PFSK-1 (cell line): ENCODE measurements around the gene TSEN34.

Experiments used
- POLR2AphosphoS5 ChIP-seq: IDR thresholded peaks from 2 replicates; pipeline ENCODE4 v1.6.1; 2012; ENCODE audit warnings: low read depth, mild to moderate bottlenecking, control low read depth, low read length, moderate library complexity
- SIN3A ChIP-seq: IDR thresholded peaks from 2 replicates; pipeline ENCODE4 v1.6.1; 2012; ENCODE audit warnings: mild to moderate bottlenecking, low read length, moderate library complexity, borderline replicate concordance; ENCODE audit not compliant: insufficient read depth
- TF ChIP-seq, protein P1 (sequence below), 2 experiments: IDR thresholded peaks; 2 replicates each; pipeline versions ENCODE4 v1.6.1 to v1.8.0; 2011 to 2012; ENCODE audit warnings: low read depth in 2 of 2, low read length in 2 of 2, control low read depth in 1 of 2, inconsistent platforms in 1 of 2, mild to moderate bottlenecking in 1 of 2, moderate library complexity in 1 of 2; ENCODE audit not compliant: insufficient read depth in 1 of 2

- TF ChIP-seq, protein P1, sequence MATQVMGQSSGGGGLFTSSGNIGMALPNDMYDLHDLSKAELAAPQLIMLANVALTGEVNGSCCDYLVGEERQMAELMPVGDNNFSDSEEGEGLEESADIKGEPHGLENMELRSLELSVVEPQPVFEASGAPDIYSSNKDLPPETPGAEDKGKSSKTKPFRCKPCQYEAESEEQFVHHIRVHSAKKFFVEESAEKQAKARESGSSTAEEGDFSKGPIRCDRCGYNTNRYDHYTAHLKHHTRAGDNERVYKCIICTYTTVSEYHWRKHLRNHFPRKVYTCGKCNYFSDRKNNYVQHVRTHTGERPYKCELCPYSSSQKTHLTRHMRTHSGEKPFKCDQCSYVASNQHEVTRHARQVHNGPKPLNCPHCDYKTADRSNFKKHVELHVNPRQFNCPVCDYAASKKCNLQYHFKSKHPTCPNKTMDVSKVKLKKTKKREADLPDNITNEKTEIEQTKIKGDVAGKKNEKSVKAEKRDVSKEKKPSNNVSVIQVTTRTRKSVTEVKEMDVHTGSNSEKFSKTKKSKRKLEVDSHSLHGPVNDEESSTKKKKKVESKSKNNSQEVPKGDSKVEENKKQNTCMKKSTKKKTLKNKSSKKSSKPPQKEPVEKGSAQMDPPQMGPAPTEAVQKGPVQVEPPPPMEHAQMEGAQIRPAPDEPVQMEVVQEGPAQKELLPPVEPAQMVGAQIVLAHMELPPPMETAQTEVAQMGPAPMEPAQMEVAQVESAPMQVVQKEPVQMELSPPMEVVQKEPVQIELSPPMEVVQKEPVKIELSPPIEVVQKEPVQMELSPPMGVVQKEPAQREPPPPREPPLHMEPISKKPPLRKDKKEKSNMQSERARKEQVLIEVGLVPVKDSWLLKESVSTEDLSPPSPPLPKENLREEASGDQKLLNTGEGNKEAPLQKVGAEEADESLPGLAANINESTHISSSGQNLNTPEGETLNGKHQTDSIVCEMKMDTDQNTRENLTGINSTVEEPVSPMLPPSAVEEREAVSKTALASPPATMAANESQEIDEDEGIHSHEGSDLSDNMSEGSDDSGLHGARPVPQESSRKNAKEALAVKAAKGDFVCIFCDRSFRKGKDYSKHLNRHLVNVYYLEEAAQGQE (IDR thresholded peaks at IDR 0.05; ENCODE audit: insufficient read depth in 1 of 2, low read depth in 2 of 2, low read length in 2 of 2), result no peak
- TF ChIP-seq POLR2AphosphoS5, result no peak
- no peak for TF ChIP-seq SIN3A
Observed at GRCh38 chr19:54160182-54160811, 30.8 kb upstream of the TSEN34 start.
